Ovary (tissue), 3 donors: ENCODE results near the gene IQSEC3.

Experiments used
- EP300 ChIP-seq: sonication (generic); formaldehyde crosslinking; IDR thresholded peaks from one replicate; pipeline ENCODE4 v1.6.1; 2017; ENCODE audit warnings: antibody characterized with exemption
- POLR2A ChIP-seq: fragments of 450-650 bp; IDR thresholded peaks from one replicate; pipeline ENCODE4 v1.6.1; 2017; ENCODE audit warnings: antibody characterized with exemption, mild to moderate bottlenecking, moderate library complexity
- TF ChIP-seq, protein P1 (sequence below), 3 donors: fragments of 450-650 bp in 2 of 3; fragments of 200-600 bp in 1 of 3; IDR thresholded peaks; one replicate each; pipeline versions ENCODE4 v1.5.1 to v1.8.0; 2016 to 2022; ENCODE audit warnings: antibody characterized with exemption in 3 of 3, mild to moderate bottlenecking in 1 of 3
- donor health status: DM: no; HTN: no; CAD: no.

DNA sequence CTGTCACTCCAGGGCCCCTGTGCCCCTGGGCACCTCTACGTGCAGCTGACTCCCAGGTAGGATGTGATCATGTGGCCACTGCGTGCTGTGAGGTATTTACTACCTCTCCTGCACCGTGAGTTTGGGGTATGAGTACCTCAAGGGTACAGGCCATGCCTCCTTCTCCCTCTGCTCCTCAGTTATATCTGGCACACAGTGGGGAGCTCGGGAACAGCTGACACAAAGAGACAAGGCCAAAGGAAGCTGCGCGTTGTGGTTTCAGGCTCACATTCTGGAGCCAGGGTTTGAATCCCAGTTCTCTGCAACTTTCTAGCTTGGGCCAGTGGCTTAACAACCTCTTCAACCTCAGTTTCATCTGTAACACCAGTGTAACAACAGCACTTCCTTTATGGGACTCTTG, 155.2 kb downstream of the IQSEC3 start:
- TF ChIP-seq, protein P1, sequence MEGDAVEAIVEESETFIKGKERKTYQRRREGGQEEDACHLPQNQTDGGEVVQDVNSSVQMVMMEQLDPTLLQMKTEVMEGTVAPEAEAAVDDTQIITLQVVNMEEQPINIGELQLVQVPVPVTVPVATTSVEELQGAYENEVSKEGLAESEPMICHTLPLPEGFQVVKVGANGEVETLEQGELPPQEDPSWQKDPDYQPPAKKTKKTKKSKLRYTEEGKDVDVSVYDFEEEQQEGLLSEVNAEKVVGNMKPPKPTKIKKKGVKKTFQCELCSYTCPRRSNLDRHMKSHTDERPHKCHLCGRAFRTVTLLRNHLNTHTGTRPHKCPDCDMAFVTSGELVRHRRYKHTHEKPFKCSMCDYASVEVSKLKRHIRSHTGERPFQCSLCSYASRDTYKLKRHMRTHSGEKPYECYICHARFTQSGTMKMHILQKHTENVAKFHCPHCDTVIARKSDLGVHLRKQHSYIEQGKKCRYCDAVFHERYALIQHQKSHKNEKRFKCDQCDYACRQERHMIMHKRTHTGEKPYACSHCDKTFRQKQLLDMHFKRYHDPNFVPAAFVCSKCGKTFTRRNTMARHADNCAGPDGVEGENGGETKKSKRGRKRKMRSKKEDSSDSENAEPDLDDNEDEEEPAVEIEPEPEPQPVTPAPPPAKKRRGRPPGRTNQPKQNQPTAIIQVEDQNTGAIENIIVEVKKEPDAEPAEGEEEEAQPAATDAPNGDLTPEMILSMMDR (IDR thresholded peaks at IDR 0.05) = no peak
- no peak for TF ChIP-seq POLR2A
- no peak for TF ChIP-seq EP300
